Limb (tissue), 2 donors: ENCODE measurements around the gene ZC3H7B.
A peak's percentile ranks its signal among the peaks of the same experiment; 100 is the strongest.

Source experiments
- DNase-seq, 2 donors: peaks; one replicate each; pipeline ENCODE4 v3.0.0-alpha.2; 2016; ENCODE audit errors: extremely low spot score in 2 of 2

The ZC3H7B gene

GRCh38 chr22:41354979-41355378 is 53.7 kb downstream of the ZC3H7B start:
- no peak for DNase-seq

GRCh38 chr22:41355895-41356294 is 54.6 kb downstream of the ZC3H7B start:
- DNase-seq = peak in 1 of 2 donors; percentile 16

- peak in 1 of 2 donors; percentile 16 for DNase-seq
Observed at GRCh38 chr22:41356430-41357028, 55.2 kb downstream of the ZC3H7B start.

GRCh38 chr22:41357191-41357590 is 55.9 kb downstream of the ZC3H7B start:
- no peak for DNase-seq

- DNase-seq = no peak
Observed at GRCh38 chr22:41358927-41359326, 57.6 kb downstream of the ZC3H7B start.

- no peak for DNase-seq
Observed at GRCh38 chr22:41359376-41359775, 58.1 kb downstream of the ZC3H7B start.

GRCh38 chr22:41360126-41360525 is 58.8 kb downstream of the ZC3H7B start:
- DNase-seq = no peak

GRCh38 chr22:41361716-41362310 is 60.5 kb downstream of the ZC3H7B start:
- no peak for DNase-seq

- no peak for DNase-seq
Observed at GRCh38 chr22:41362615-41363014, 61.3 kb downstream of the ZC3H7B start.

GRCh38 chr22:41364233-41364632 is 62.9 kb downstream of the ZC3H7B start:
- DNase-seq = no peak

GRCh38 chr22:41364955-41365354 is 63.6 kb downstream of the ZC3H7B start:
- no peak for DNase-seq

- DNase-seq = no peak
Observed at GRCh38 chr22:41365425-41365824, 64.1 kb downstream of the ZC3H7B start.

GRCh38 chr22:41366323-41367029 is 65.2 kb downstream of the ZC3H7B start:
- DNase-seq = no peak

- DNase-seq = peak; percentile 91 to 94
Observed at GRCh38 chr22:41367039-41367679, 65.8 kb downstream of the ZC3H7B start.

GRCh38 chr22:41367680-41368542 is 66.6 kb downstream of the ZC3H7B start:
- peak in 1 of 2 donors; percentile 48 for DNase-seq

- peak; percentile 51 to 65 for DNase-seq
Observed at GRCh38 chr22:41368543-41369423, 67.5 kb downstream of the ZC3H7B start.

GRCh38 chr22:41369424-41369745 is 68.1 kb downstream of the ZC3H7B start:
- DNase-seq = no peak

GRCh38 chr22:41369837-41370236 is 68.5 kb downstream of the ZC3H7B start:
- no peak for DNase-seq

- DNase-seq = no peak
Observed at GRCh38 chr22:41377846-41378245, 76.5 kb downstream of the ZC3H7B start.

GRCh38 chr22:41380993-41381328 is 79.6 kb downstream of the ZC3H7B start:
- DNase-seq = no peak
